ENCODE measurements around the gene EQTN.

DNA sequence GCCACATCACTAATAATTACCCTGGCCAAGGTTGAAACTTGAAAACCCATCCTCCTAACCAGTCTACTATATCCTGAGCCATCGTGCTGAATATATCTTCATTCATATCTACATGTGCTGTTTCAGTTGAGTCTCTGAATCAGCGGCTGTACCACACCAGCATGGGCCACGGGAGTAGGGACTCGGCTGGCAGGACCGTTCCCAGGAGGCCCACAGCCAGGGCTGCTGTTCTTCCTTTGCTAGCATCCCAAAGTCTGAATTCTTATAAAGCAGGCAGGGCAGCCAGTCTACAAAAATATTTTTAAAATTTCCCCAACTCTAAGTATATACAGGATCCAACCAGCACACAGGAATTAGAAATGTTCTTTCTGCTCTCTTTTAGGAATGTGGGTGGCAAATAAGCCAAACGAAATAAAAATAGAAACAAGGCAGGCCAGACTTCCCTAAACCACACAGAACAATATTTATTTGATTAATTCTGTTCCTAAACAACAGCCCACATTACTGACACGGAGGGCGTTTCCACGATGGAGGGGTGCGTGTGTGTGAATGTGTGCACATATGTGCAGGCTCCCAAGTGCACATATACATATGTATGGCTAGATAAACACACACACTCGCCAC lies 42.8 kb upstream of the EQTN start:
- TF ChIP-seq CTCF (IDR thresholded peaks at IDR 0.05): no peak
- TF ChIP-seq POLR2A (IDR thresholded peaks at IDR 0.05): no peak

All from heart left ventricle (tissue), 13 donors.